H9 (cell line): ENCODE results near the gene EPHA3. TPM values are rescaled to one million over a fixed set of nuclear protein-coding genes. Genes with fewer than 3 reads are reported as not detected.
A peak's percentile ranks its signal among the peaks of the same experiment; 100 is the strongest.

Source experiments
- DNase-seq: peaks from one replicate; pipeline ENCODE4 v3.0.0-alpha.2; 2017
- H2AFZ ChIP-seq: one replicate; pipeline ENCODE4 v1.6.1; 2013; ENCODE audit warnings: mild to moderate bottlenecking, low read length, control low read depth, moderate library complexity
- H2AK5ac ChIP-seq: 2 replicates; pipeline ENCODE4 v1.6.1; 2013; ENCODE audit warnings: low read length, control low read depth, mixed read lengths; ENCODE audit not compliant: insufficient read length
- H2BK120ac ChIP-seq: one replicate; pipeline ENCODE4 v1.6.1; 2013; ENCODE audit warnings: low read depth, mild to moderate bottlenecking, low read length, control low read depth, inconsistent platforms; ENCODE audit not compliant: poor library complexity, severe bottlenecking
- H2BK12ac ChIP-seq: 2 replicates; pipeline ENCODE4 v1.6.1; 2013; ENCODE audit warnings: low read length, control low read depth, mixed read lengths, low read depth; ENCODE audit not compliant: insufficient read length
- H2BK15ac ChIP-seq: 2 replicates; pipeline ENCODE4 v1.6.1; 2013; ENCODE audit warnings: low read depth, low read length, control low read depth
- H2BK20ac ChIP-seq: one replicate; pipeline ENCODE4 v1.6.1; 2013; ENCODE audit warnings: low read depth, mild to moderate bottlenecking, low read length, control low read depth, inconsistent platforms; ENCODE audit not compliant: poor library complexity, severe bottlenecking
- H2BK5ac ChIP-seq: 2 replicates; pipeline ENCODE4 v1.6.1; 2013; ENCODE audit warnings: low read length, control low read depth, mixed read lengths; ENCODE audit not compliant: insufficient read length
- H3K14ac ChIP-seq: 2 replicates; pipeline ENCODE4 v1.6.1; 2013; ENCODE audit warnings: low read length, control low read depth; ENCODE audit not compliant: insufficient read depth
- H3K18ac ChIP-seq: 2 replicates; pipeline ENCODE4 v1.6.1; 2013; ENCODE audit warnings: low read depth, mild to moderate bottlenecking, mixed read lengths, low read length, control low read depth; ENCODE audit not compliant: insufficient read length
- H3K23ac ChIP-seq: 2 replicates; pipeline ENCODE4 v1.6.1; 2013; ENCODE audit warnings: low read length, control low read depth, mixed read lengths, low read depth; ENCODE audit not compliant: insufficient read length
- H3K23me2 ChIP-seq: 2 replicates; pipeline ENCODE4 v1.6.1; 2013; ENCODE audit warnings: low read depth, mild to moderate bottlenecking, mixed read lengths, low read length, control low read depth; ENCODE audit not compliant: insufficient read length, poor library complexity, severe bottlenecking
- H3K27ac ChIP-seq: 2 replicates; pipeline ENCODE4 v1.5.1; 2013; ENCODE audit warnings: low read length, control low read depth, mixed read lengths, low read depth; ENCODE audit not compliant: insufficient read length
- H3K27me3 ChIP-seq: 2 replicates; pipeline ENCODE4 v1.6.1; 2013; ENCODE audit warnings: low read length, control low read depth, inconsistent platforms; ENCODE audit not compliant: insufficient read depth
- H3K4ac ChIP-seq: 2 replicates; pipeline ENCODE4 v1.6.1; 2013; ENCODE audit warnings: low read depth, mild to moderate bottlenecking, control low read depth, inconsistent platforms, low read length, moderate library complexity
- H3K4me1 ChIP-seq: 2 replicates; pipeline ENCODE4 v1.6.1; 2013; ENCODE audit warnings: low read length, control low read depth, inconsistent platforms; ENCODE audit not compliant: insufficient read depth
- H3K4me2 ChIP-seq: 2 replicates; pipeline ENCODE4 v1.6.1; 2013; ENCODE audit warnings: low read length, control low read depth, mixed read lengths; ENCODE audit not compliant: insufficient read length, insufficient read depth
- H3K56ac ChIP-seq: 2 replicates; pipeline ENCODE4 v1.6.1; 2013; ENCODE audit warnings: low read depth, mild to moderate bottlenecking, mixed read lengths, low read length, control low read depth; ENCODE audit not compliant: insufficient read length
- H3K79me1 ChIP-seq: 2 replicates; pipeline ENCODE4 v1.6.1; 2013; ENCODE audit warnings: low read depth, mild to moderate bottlenecking, moderate library complexity, low read length, control low read depth, inconsistent platforms; ENCODE audit not compliant: insufficient read depth, poor library complexity, severe bottlenecking
- H3K79me2 ChIP-seq: 2 replicates; pipeline ENCODE4 v1.6.1; 2013; ENCODE audit warnings: low read length, control low read depth, inconsistent platforms; ENCODE audit not compliant: insufficient read depth
- H3K9ac ChIP-seq: 2 replicates; pipeline ENCODE4 v1.6.1; 2013; ENCODE audit warnings: low read length, control low read depth, mixed read lengths; ENCODE audit not compliant: insufficient read length; ENCODE audit errors: extremely low read depth
- H3K9me3 ChIP-seq: one replicate; pipeline ENCODE4 v1.6.1; 2013; ENCODE audit warnings: low read depth, low read length, inconsistent platforms; ENCODE audit not compliant: control insufficient read depth
- H3T11ph ChIP-seq: one replicate; pipeline ENCODE4 v1.6.1; 2013; ENCODE audit warnings: mild to moderate bottlenecking, low read length, control low read depth, inconsistent platforms
- H4K20me1 ChIP-seq: one replicate; pipeline ENCODE4 v1.6.1; 2013; ENCODE audit not compliant: control insufficient read depth, insufficient read length, insufficient read depth
- H4K5ac ChIP-seq: 2 replicates; pipeline ENCODE4 v1.6.1; 2013; ENCODE audit warnings: low read depth, mild to moderate bottlenecking, mixed read lengths, low read length, control low read depth; ENCODE audit not compliant: insufficient read length
- H4K8ac ChIP-seq: replicated peaks from 2 replicates; pipeline ENCODE4 v1.6.1; 2013; ENCODE audit warnings: low read length, control low read depth, mixed read lengths, low read depth; ENCODE audit not compliant: insufficient read length
- H4K91ac ChIP-seq: 2 replicates; pipeline ENCODE4 v1.6.1; 2013; ENCODE audit warnings: low read depth, mild to moderate bottlenecking, moderate library complexity, mixed read lengths, low read length, control low read depth; ENCODE audit not compliant: insufficient read length
- H3K27ac Mint-ChIP-seq, 3 experiments: 2 replicates in 2 of 3; 3 replicates in 1 of 3; pipeline ENCODE4 v1.8.0; 2020 to 2021; ENCODE audit warnings: mixed read lengths in 3 of 3, mild to moderate bottlenecking in 1 of 3, moderate library complexity in 1 of 3
- H3K27me3 Mint-ChIP-seq: 2 replicates; pipeline ENCODE4 v1.8.0; 2021; ENCODE audit warnings: low read depth, mild to moderate bottlenecking, moderate library complexity, mixed read lengths
- H3K36me3 Mint-ChIP-seq, 3 experiments: 2 replicates in 2 of 3; 3 replicates in 1 of 3; pipeline ENCODE4 v1.8.0; 2020 to 2021; ENCODE audit warnings: low read depth in 3 of 3, mixed read lengths in 3 of 3; ENCODE audit not compliant: insufficient read depth in 1 of 3
- H3K4me1 Mint-ChIP-seq, 2 experiments: 2 replicates each; pipeline ENCODE4 v1.8.0; 2020; ENCODE audit warnings: mixed read lengths in 2 of 2
- H3K4me3 Mint-ChIP-seq, 2 experiments: 2 replicates in 1 of 2; 3 replicates in 1 of 2; pipeline ENCODE4 v1.8.0; 2020 to 2021; ENCODE audit warnings: mild to moderate bottlenecking in 2 of 2, mixed read lengths in 2 of 2, moderate library complexity in 1 of 2
- H3K9me3 Mint-ChIP-seq, 2 experiments: 2 replicates in 1 of 2; 3 replicates in 1 of 2; pipeline ENCODE4 v1.8.0; 2020; ENCODE audit warnings: mild to moderate bottlenecking in 2 of 2, mixed read lengths in 2 of 2, moderate library complexity in 1 of 2
- CTCF ChIP-seq: fragments of 200-600 bp; sonication (generic); conservative IDR thresholded peaks from 3 replicates; pipeline ENCODE4 v1.8.0; 2021; ENCODE audit warnings: antibody characterized with exemption, mild to moderate bottlenecking
- total RNA-seq: library from RNA; stranded (reverse); gene quantifications from 2 replicates; pipeline ENCODE4 v1.2.1, GENCODE V29; 2021

EPHA3 gene
- total RNA-seq, 1 experiment from 2014 or later = 0.66 TPM

DNA sequence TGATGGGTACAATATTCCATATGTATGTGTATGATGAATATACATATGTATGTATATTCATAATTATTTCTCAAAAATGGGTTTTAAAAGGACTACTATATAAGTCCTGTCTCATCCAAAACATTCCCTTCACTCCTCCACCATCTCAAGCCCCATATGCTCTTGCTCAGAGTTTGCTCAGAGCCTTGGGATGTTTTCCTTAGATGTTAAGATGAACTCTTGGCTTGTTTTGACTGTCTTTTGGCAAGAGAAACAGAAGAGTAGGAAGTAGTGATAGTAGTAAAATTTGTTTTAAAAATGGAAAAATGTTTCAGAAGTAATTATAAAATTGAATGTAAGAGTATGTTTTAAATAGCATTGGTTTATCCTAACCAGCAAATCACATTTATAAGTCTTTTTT is 6.2 kb upstream of the EPHA3 start:
- Histone ChIP-seq H4K5ac (no peak overlapping the region), H3K79me2 (no peaks in the 10 kb centered on the region), H3K9me3 (no peaks in the 10 kb centered on the region), H3K56ac (no peak overlapping the region), H2AK5ac (no peak overlapping the region), H3K18ac (no peak overlapping the region), H2BK120ac (no peak overlapping the region), H3T11ph (no peak overlapping the region), H4K91ac (no peak overlapping the region), H3K4ac (no peak overlapping the region), H2BK5ac (no peak overlapping the region), H2BK20ac (no peak overlapping the region), H2AFZ (no peak overlapping the region), H3K14ac (no peak overlapping the region), H3K79me1 (no peaks in the 10 kb centered on the region), H3K27ac (no peak overlapping the region), H3K27me3 (no peaks in the 10 kb centered on the region), H3K4me2 (no peak overlapping the region), H3K9ac (no peak overlapping the region), H3K23ac (no peak overlapping the region), H3K23me2 (no peaks in the 10 kb centered on the region), H2BK15ac (no peak overlapping the region), H4K8ac (no peak overlapping the region), H3K4me1 (no peaks in the 10 kb centered on the region), H4K20me1 (no peaks in the 10 kb centered on the region), H2BK12ac (no peak overlapping the region)
- Mint-ChIP-seq H3K9me3 (no peaks in the 10 kb centered on the region), H3K4me1 (0 out of 4 replicates have a peak, but pooled peaks cover 0 to 3% of the 10 kb centered on the region in 2 experiments), H3K27me3 (no peaks in the 10 kb centered on the region; the same call in 1 of the 2 replicates), H3K36me3 (no peaks in the 10 kb centered on the region), H3K4me3 (no peak overlapping the region), H3K27ac (0 out of 7 replicates have a peak overlapping the region, but pooled peaks of 1 of the 3 experiments have one; percentile 42)
- no peak for TF ChIP-seq CTCF
- DNase-seq = no peak
